ENCODE results near the gene TGFBR1.

TGFBR1 gene

GRCh38 chr9:99104459-99105151 lies at the start of gene TGFBR1:
Gene TGFBR1 (plus strand): TSS chr9:99105113. CDS start chr9:99105206, 93 bp downstream.
- FAIRE-seq, result no peak

- FAIRE-seq, result no peak
These were observed 49.5 kb upstream of the TGFBR1 start for GRCh38 chr9:99055384-99055783.

GRCh38 chr9:99056186-99056585 lies 48.7 kb upstream of the TGFBR1 start:
- no peak for FAIRE-seq

- FAIRE-seq, result no peak
These were observed 47.8 kb upstream of the TGFBR1 start for GRCh38 chr9:99056886-99057664.

GRCh38 chr9:99057665-99058625 lies 47.0 kb upstream of the TGFBR1 start:
- FAIRE-seq, result no peak

GRCh38 chr9:99058964-99059921 lies 45.7 kb upstream of the TGFBR1 start:
- no peak for FAIRE-seq

- no peak for FAIRE-seq
These were observed 44.3 kb upstream of the TGFBR1 start for GRCh38 chr9:99060621-99061020.

GRCh38 chr9:99062549-99062948 lies 42.4 kb upstream of the TGFBR1 start:
- FAIRE-seq, result no peak

GRCh38 chr9:99063522-99063921 lies 41.4 kb upstream of the TGFBR1 start:
- FAIRE-seq, result no peak

- no peak for FAIRE-seq
These were observed 38.3 kb upstream of the TGFBR1 start for GRCh38 chr9:99066571-99066970.

GRCh38 chr9:99069075-99069474 lies 35.8 kb upstream of the TGFBR1 start:
- FAIRE-seq, result no peak

GRCh38 chr9:99069546-99069945 lies 35.4 kb upstream of the TGFBR1 start:
- FAIRE-seq, result no peak

- FAIRE-seq, result no peak
These were observed 34.2 kb upstream of the TGFBR1 start for GRCh38 chr9:99070681-99071080.

GRCh38 chr9:99071313-99072039 lies 33.4 kb upstream of the TGFBR1 start:
- FAIRE-seq, result no peak

- no peak for FAIRE-seq
These were observed 32.9 kb upstream of the TGFBR1 start for GRCh38 chr9:99072040-99072394.

- no peak for FAIRE-seq
These were observed 31.6 kb upstream of the TGFBR1 start for GRCh38 chr9:99073347-99073746.

- FAIRE-seq, result no peak
These were observed 30.7 kb upstream of the TGFBR1 start for GRCh38 chr9:99073985-99074901.

- no peak for FAIRE-seq
These were observed 30.0 kb upstream of the TGFBR1 start for GRCh38 chr9:99074902-99075245.

- FAIRE-seq, result no peak
These were observed 29.5 kb upstream of the TGFBR1 start for GRCh38 chr9:99075246-99075912.

- FAIRE-seq, result no peak
These were observed 28.9 kb upstream of the TGFBR1 start for GRCh38 chr9:99076030-99076429.

All from colon (tissue), 2 donors.